OCI-LY7 (cell line): ENCODE data around the gene AMOTL1. TPM values are rescaled to one million over a fixed set of nuclear protein-coding genes. Genes with fewer than 3 reads are reported as not detected.

Experiments used
- BruUV-seq: library from RNA; stranded (reverse); fragments of 400-500 nt; replicated peaks from 2 replicates; lab custom pipeline; 2021; lab: Mats Ljungman, UMichigan
- CTCF ChIA-PET: fragments of 300-600 bp; sonication (Branson Sonifier 250); formaldehyde crosslinking; loops from one replicate; lab custom pipeline; 2022; ENCODE audit warnings: antibody characterized with exemption; ENCODE audit not compliant: unreplicated experiment; lab: Charles Lee
- POLR2A ChIA-PET: fragments of 300-600 bp; sonication (Branson Sonifier 250); formaldehyde crosslinking; loops from one replicate; lab custom pipeline; 2022; ENCODE audit warnings: antibody characterized with exemption; lab: Charles Lee
- DNase-seq: peaks from one replicate; pipeline ENCODE4 v3.0.0-alpha.2; 2015; ENCODE audit warnings: low spot score
- H2AFZ ChIP-seq: fragments of 200-600 bp; sonication (generic), shearing (Covaris generic); 2 replicates; pipeline ENCODE4 v1.6.1; 2014; ENCODE audit warnings: mild to moderate bottlenecking, antibody characterized with exemption, low read length, moderate library complexity
- H3K27ac ChIP-seq: fragments of 200-600 bp; sonication (generic); 2 replicates; pipeline ENCODE4 v1.5.1; 2014; ENCODE audit warnings: mixed run types, low read depth, mild to moderate bottlenecking, moderate library complexity, low read length, inconsistent platforms; ENCODE audit not compliant: poor library complexity, severe bottlenecking
- H3K36me3 ChIP-seq: fragments of 200-600 bp; sonication (generic); 2 replicates; pipeline ENCODE4 v1.6.1; 2014; ENCODE audit warnings: mild to moderate bottlenecking, antibody characterized with exemption, low read length, moderate library complexity, mixed read lengths; ENCODE audit not compliant: insufficient read depth
- H3K4me1 ChIP-seq: fragments of 200-600 bp; sonication (generic); 2 replicates; pipeline ENCODE4 v1.5.1; 2014; ENCODE audit warnings: mild to moderate bottlenecking, low read length; ENCODE audit not compliant: insufficient read depth, poor library complexity, severe bottlenecking
- H3K4me2 ChIP-seq: fragments of 200-600 bp; sonication (generic); 2 replicates; pipeline ENCODE4 v1.6.1; 2014; ENCODE audit warnings: mild to moderate bottlenecking, low read length
- H3K4me3 ChIP-seq: fragments of 200-600 bp; sonication (generic); 2 replicates; pipeline ENCODE4 v1.5.1; 2014; ENCODE audit warnings: mild to moderate bottlenecking, low read depth, low read length; ENCODE audit not compliant: poor library complexity, severe bottlenecking
- H3K79me2 ChIP-seq: fragments of 200-600 bp; sonication (generic); 2 replicates; pipeline ENCODE4 v1.6.1; 2016; ENCODE audit warnings: low read depth, mild to moderate bottlenecking, low read length, moderate library complexity, mixed read lengths; ENCODE audit not compliant: insufficient read depth
- H3K9me2 ChIP-seq: fragments of 200-600 bp; sonication (generic); 2 replicates; pipeline ENCODE4 v1.6.1; 2016; ENCODE audit warnings: mild to moderate bottlenecking, low read length, mixed read lengths; ENCODE audit not compliant: insufficient read depth
- H3K9me3 ChIP-seq: fragments of 200-600 bp; sonication (generic); 2 replicates; pipeline ENCODE4 v1.6.1; 2014; ENCODE audit warnings: mild to moderate bottlenecking, mixed run types, low read length, mixed read lengths
- H4K20me1 ChIP-seq: fragments of 200-600 bp; sonication (generic); 2 replicates; pipeline ENCODE4 v1.6.1; 2014; ENCODE audit warnings: mild to moderate bottlenecking, antibody characterized with exemption, low read length, moderate library complexity, mixed read lengths; ENCODE audit not compliant: insufficient read depth
- CTCF ChIP-seq: fragments of 200-600 bp; sonication (generic); conservative IDR thresholded peaks from 2 replicates; pipeline ENCODE4 v1.5.1; 2014; ENCODE audit warnings: mild to moderate bottlenecking, antibody characterized with exemption, low read length, moderate library complexity, mixed read lengths
- EZH2phosphoT487 ChIP-seq: fragments of 200-600 bp; sonication (generic); IDR thresholded peaks from 2 replicates; pipeline ENCODE4 v1.6.1; 2018; ENCODE audit warnings: low read depth, borderline replicate concordance, mild to moderate bottlenecking, mixed run types, antibody characterized with exemption, low read length, moderate library complexity, mixed read lengths
- intact Hi-C: fragments of 100-400 bp; cut with micrococcal nuclease; formaldehyde crosslinking; loops from one replicate; pipeline ENCODE4 v1.10.0; 2022; ENCODE audit not compliant: unreplicated experiment
- total RNA-seq, 2 experiments: library from RNA; depleted of rRNA in 1 of 2; stranded (reverse); fragments of >200 nt in 1 of 2; shearing (Covaris generic) in 1 of 2; gene quantifications; 2 replicates each; pipeline ENCODE4 v1.2.3, GENCODE V29; 2014 to 2022

Gene AMOTL1
- total RNA-seq, 2 experiments from 2014 or later, result not detected

- Histone ChIP-seq H3K4me2 (no peak overlapping the region), H3K9me2 (no peaks in the 10 kb centered on the region), H3K36me3 (no peaks in the 10 kb centered on the region), H3K79me2 (no peaks in the 10 kb centered on the region), H3K4me1 (no peaks in the 10 kb centered on the region), H3K9me3 (no peaks in the 10 kb centered on the region), H3K27ac (no peak overlapping the region), H2AFZ (no peak overlapping the region), H4K20me1 (no peaks in the 10 kb centered on the region), H3K4me3 (no peak overlapping the region)
- intact Hi-C loops, result no loop called here
- TF ChIP-seq CTCF (no peak), EZH2phosphoT487 (no peak)
- POLR2A ChIA-PET, result interaction anchor here (0.6 to 1.0 kb wide), 5 partner anchors 9 to 357 kb away, joined by 3 to 5 read pairs (median 3); no protein-coding TSS in a partner anchor
- no TSS peak for BruUV-seq
- DNase-seq, result no peak
- CTCF ChIA-PET, result no interaction called here
Measured at GRCh38 chr11:94734563-94735275, 33.4 kb upstream of the AMOTL1 start.

GRCh38 chr11:94735907-94736306, 32.2 kb upstream of the AMOTL1 start:
- ChIA-PET POLR2A (interaction anchor here (0.9 kb wide), 1 partner anchor 240 kb away, joined by 3 read pairs; no protein-coding TSS in a partner anchor), CTCF (no interaction called here)
- Histone ChIP-seq H3K27ac (no peak overlapping the region), H3K4me2 (no peak overlapping the region), H3K36me3 (no peaks in the 10 kb centered on the region), H3K9me2 (no peaks in the 10 kb centered on the region), H2AFZ (no peak overlapping the region), H4K20me1 (no peaks in the 10 kb centered on the region), H3K4me3 (no peak overlapping the region), H3K9me3 (no peaks in the 10 kb centered on the region), H3K79me2 (no peaks in the 10 kb centered on the region), H3K4me1 (no peaks in the 10 kb centered on the region)
- BruUV-seq, result no TSS peak
- intact Hi-C loops, result no loop called here
- DNase-seq, result no peak
- TF ChIP-seq CTCF (no peak), EZH2phosphoT487 (no peak)

GRCh38 chr11:94737171-94737611, 31.0 kb upstream of the AMOTL1 start:
- Histone ChIP-seq H3K4me1 (no peaks in the 10 kb centered on the region), H3K4me3 (no peak overlapping the region), H4K20me1 (no peaks in the 10 kb centered on the region), H3K27ac (no peak overlapping the region), H3K9me2 (no peaks in the 10 kb centered on the region), H2AFZ (no peak overlapping the region), H3K79me2 (no peaks in the 10 kb centered on the region), H3K4me2 (no peak overlapping the region), H3K36me3 (no peaks in the 10 kb centered on the region), H3K9me3 (no peaks in the 10 kb centered on the region)
- DNase-seq, result no peak
- ChIA-PET POLR2A (interaction anchor here (0.8 to 1.1 kb wide), 2 partner anchors 9 to 16 kb away, joined by 3 read pairs; no protein-coding TSS in a partner anchor), CTCF (no interaction called here)
- TF ChIP-seq CTCF, result no peak
- no peak for TF ChIP-seq EZH2phosphoT487
- intact Hi-C loops, result no loop called here
- BruUV-seq, result no TSS peak
